ENCODE data around the gene ART1.
A peak's percentile ranks its signal among the peaks of the same experiment; 100 is the strongest.
"Not testable (repeated sequence)": the region's sequence is repeated elsewhere in the genome, so short reads cannot be mapped to it uniquely, and the experiment has no call there.

Gene ART1

GRCh38 chr11:3632070-3632660 is 12.8 kb upstream of the ART1 start:
- DNase-seq (ENCODE audit: low read depth in 2 of 2), result no peak

DNA sequence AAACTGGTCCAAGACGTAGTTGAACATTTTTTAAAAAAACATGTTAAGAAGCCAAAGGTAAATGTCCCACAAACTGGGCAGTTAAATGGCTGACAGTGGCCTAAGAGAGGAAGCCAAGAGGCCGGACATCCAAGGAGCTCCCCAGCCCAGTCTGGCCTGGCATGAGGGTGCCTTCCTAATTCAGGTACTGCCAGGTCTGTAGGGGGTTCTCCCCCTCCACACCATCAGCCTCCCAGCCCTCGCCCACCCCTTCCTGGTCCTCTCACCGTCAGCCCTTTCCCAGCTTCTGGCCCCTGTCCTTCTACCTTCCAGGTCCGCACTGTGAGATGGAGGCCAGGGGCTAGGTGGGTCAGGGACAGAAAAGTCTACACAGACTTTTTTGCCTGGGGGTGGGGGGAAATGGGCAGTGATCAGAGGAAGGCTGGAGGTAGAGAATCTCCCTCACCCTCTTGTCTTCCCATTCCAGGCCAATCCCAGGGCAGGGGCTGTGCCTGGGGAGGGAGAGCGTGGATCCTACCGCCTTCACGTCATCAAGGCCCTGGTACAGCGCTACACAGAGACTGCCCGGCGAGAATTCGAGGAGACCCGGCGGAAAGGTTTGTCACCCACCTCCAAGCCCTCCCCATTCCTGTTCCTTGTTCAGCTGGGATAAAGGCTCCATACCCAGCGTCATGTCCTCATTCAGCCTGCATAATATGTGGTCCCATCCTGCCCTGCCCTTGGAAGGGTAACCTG is 9.1 kb upstream of the ART1 start:
- no peak for DNase-seq (ENCODE audit: low read depth in 2 of 2)

- DNase-seq (ENCODE audit: low read depth in 2 of 2), result no peak
Measured at GRCh38 chr11:3637201-3637600, 7.7 kb upstream of the ART1 start.

- DNase-seq (ENCODE audit: low read depth in 2 of 2), result no peak
Measured at GRCh38 chr11:3638513-3638912, 6.4 kb upstream of the ART1 start.

DNA sequence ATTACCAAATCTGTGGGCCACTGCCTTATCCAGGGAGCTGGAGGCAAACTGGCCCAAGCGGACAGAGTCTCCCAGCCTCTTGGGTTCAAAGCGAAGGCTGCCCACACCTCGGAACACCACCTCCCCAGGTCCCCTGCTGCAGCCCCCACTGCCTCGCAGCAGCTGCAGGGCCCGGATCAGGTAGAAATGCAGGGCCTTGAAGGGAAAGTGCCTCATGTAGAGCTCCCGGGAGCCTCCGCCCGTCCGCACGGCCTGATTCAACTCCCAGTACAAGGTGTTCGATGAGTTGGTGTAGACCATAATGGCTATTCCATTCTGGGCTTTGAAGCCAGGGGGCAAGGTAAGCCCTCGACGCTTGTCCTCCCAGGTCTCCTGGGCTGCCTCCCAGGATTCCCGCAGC is 5.1 kb upstream of the ART1 start:
- DNase-seq (ENCODE audit: low read depth in 2 of 2), result no peak

GRCh38 chr11:3641191-3641590 is 3.7 kb upstream of the ART1 start:
- no peak for DNase-seq (ENCODE audit: low read depth in 2 of 2)

DNA sequence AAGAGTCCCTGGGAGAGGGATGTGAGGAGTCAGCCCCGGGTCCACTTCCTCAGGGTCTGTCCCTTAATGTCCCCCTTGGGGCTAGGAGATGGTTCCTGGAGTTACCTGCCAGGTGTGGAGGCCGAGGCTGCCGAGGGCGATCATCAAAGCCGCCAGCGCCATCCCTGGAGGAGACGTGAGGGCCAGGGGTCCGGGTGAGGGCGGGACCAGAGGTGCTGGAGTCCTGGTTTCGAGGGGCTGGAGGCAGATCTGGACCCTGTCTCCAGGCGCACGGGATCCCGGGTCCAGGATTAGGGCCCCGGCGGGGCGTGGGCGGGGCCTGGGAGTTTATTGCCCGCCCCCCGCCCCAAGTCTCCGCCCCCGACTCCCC is 3.2 kb upstream of the ART1 start, which contains the start of gene ART5:
Gene ART5, minus strand, starts transcription at position 292 of the 370 bp plus-strand sequence. Its CDS starts 130 bp downstream, at position 162.
- DNase-seq (ENCODE audit: low read depth in 2 of 2), result no peak

GRCh38 chr11:3642071-3642951 is 2.6 kb upstream of the ART1 start:
- DNase-seq (ENCODE audit: low read depth in 2 of 2), result peak; percentile 51 to 55

DNA sequence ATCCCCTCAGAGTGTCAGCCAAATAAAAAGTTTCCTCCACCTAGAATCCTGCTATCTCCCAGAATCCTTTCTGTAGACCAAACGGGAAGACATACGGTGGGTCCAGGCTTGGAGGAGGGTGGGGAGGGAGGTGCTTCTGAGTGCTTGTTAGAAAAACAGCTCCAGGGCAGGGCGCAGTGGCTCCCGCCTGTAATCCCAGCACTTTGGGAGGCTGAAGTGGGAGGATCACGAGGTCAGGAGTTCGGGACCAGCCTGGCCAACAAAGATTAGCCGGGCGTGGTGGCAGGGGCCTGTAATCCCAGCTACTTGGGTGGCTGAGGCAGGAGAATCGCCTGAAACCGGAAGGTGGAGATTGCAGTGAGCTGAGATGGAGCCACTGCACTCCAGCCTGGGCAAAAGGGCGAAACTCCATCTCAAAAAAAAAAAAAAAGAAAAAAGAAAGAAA is 1.8 kb upstream of the ART1 start:
- DNase-seq (ENCODE audit: low read depth in 2 of 2), result not testable (repeated sequence)

DNA sequence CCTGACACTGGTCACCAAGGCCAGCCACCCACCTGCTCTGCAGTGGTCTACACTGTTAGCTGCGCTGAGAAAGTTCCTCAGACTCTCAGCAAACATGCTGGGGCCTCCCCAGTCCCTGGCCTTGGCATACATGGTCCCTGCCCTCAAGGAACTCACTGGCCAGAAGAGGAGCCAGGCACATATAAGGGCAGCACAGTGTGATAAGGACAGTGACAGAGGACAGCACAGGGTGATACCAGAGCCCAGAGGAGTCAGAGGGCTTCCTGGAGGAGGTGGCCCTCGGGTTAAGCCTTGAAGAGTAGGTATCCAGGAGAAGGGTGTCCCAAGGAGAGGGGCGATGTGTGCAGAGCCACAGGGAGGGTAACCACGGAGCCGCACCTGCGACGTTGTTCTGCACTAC is 624 bp downstream of the ART1 start:
- DNase-seq (ENCODE audit: low read depth in 2 of 2), result no peak

GRCh38 chr11:3648843-3649242 is 3.9 kb downstream of the ART1 start:
- not testable (repeated sequence) for DNase-seq (ENCODE audit: low read depth in 2 of 2)

DNA sequence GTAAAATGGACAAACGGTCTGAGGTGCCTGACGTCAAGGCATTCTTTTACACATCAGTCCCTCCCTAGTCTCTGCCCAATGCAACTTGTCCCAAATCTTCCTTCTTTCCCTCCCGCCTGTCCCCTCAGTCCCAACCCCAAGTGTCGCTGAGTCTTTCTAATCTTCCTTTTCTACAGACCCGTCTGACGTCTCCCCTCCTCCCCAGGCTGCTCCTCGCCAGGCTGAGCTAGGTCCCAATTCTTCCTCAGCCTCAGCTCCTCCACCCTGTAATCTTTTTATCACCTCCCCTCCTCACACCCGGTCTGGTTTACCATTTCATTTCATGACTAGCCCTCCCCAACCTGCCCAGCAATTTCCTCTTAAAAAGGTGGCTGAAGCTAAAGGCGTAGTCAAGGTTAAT is 4.4 kb downstream of the ART1 start:
- not testable (repeated sequence) for DNase-seq (ENCODE audit: low read depth in 2 of 2)

DNA sequence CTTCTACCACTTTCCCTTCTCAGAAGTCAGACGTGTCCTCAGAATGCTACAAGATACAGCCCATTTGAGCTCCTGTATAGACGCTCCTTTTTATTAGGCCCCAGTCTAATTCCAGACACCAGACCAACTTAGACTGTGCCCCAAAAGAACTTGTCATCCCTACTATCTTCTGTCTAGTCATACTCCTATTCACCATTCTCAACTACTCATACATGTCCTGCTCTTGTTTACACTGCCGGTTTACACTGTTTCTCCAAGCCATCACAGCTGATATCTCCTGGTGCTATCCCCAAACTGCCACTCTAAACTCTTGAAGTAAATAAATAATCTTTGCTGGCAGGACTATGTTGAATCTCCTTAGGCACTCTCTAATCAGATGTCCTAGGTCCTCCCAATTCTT is 7.6 kb downstream of the ART1 start:
- DNase-seq (ENCODE audit: low read depth in 2 of 2), result not testable (repeated sequence)

- no peak for DNase-seq (ENCODE audit: low read depth in 2 of 2)
Measured at GRCh38 chr11:3655547-3655946, 10.6 kb downstream of the ART1 start.

DNA sequence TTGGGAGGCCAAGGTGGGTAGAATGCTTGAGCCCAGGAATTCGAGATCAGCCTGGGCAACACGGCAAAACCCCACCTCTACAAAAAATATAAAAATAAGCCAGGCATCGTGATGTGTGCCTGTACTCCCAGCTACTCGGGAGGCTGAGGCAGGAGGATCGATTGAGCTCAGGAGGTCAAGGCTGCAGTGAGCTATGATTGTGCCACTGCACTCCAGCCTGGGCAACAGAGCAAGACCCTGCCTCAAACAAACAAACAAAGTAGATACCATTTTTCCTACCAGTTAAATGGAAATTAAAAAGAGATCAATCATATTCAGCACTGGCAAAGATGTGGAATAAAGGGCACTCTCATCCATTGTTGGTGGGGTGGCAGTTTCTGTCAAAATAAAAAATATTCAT is 12.4 kb downstream of the ART1 start:
- DNase-seq (ENCODE audit: low read depth in 2 of 2), result not testable (repeated sequence)

DNA sequence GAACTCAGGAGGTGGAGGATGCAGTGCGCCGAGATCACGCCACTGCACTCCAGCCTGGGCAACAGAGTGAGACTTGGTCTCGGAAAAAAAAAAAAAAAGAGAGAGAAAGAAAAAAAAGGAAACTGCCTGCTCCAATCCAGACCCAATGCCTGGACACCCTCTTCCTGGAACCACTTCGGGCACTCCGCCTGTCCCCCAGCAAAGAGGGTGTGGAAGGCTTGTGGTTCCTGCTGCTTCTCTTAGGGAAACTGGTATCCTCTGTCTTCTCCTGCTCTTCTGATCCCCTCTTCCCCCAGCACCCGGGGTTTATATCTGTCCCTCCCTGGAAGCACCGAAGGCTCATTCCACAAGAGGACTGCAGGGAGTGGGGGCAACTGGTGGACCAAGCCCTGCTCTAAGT is 13.3 kb downstream of the ART1 start:
- DNase-seq (ENCODE audit: low read depth in 2 of 2), result no peak

GRCh38 chr11:3659595-3660515 is 14.9 kb downstream of the ART1 start:
- no peak for DNase-seq (ENCODE audit: low read depth in 2 of 2)

GRCh38 chr11:3660960-3661359 is 16.0 kb downstream of the ART1 start:
- no peak for DNase-seq (ENCODE audit: low read depth in 2 of 2)

DNA sequence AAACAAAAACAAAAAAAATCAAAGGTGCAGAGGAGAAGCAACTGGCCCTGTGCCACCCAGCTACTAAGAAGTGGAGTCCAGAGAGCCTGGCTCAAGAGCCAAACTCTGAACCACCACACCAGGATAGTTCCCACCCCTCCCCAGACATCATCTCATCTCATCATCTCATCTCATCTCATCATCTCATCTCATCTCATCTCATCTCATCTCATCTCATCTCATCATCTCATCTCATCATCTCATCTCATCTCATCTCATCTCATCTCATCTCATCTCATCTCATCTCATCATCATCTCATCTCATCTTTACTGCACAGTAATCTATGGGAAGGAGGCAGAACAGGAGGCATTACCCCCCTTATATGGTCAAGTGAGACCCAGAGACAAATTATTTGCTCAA is 17.9 kb downstream of the ART1 start:
- DNase-seq (ENCODE audit: low read depth in 2 of 2), result no peak

GRCh38 chr11:3664032-3664630 is 19.2 kb downstream of the ART1 start:
- DNase-seq (ENCODE audit: low read depth in 2 of 2), result no peak
